OCI-LY7 (cell line): ENCODE results near the gene FAM120B.

Experiments
- EZH2phosphoT487 ChIP-seq: fragments of 200-600 bp; sonication (generic); IDR thresholded peaks from 2 replicates; pipeline ENCODE4 v1.6.1; 2018; ENCODE audit warnings: low read depth, borderline replicate concordance, mild to moderate bottlenecking, mixed run types, antibody characterized with exemption, low read length, moderate library complexity, mixed read lengths
- TF ChIP-seq, protein P1 (sequence below): fragments of 200-600 bp; sonication (generic); conservative IDR thresholded peaks from 2 replicates; pipeline ENCODE4 v1.5.1; 2014; ENCODE audit warnings: mild to moderate bottlenecking, antibody characterized with exemption, low read length, moderate library complexity, mixed read lengths

DNA sequence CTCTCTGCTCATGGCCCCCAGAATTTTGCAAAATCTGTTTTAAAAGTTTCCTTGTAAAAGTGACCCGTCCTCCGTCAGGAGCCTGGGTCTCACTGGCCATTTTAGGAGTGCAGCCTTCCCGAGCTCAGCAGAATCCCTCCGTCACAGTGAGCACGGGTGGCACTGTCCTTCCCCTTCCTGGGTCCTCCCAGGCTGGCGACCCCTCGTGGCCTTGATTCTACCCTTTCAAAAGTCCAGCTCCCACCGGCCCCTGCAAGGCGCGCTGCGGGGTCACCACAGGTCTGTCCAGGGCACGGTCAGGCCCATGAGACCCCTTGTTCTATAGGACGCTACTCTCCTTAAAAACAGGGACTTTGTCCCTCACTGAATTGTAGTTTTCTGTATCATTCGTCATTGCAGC lies 133.9 kb downstream of the FAM120B start:
- TF ChIP-seq, protein P1, sequence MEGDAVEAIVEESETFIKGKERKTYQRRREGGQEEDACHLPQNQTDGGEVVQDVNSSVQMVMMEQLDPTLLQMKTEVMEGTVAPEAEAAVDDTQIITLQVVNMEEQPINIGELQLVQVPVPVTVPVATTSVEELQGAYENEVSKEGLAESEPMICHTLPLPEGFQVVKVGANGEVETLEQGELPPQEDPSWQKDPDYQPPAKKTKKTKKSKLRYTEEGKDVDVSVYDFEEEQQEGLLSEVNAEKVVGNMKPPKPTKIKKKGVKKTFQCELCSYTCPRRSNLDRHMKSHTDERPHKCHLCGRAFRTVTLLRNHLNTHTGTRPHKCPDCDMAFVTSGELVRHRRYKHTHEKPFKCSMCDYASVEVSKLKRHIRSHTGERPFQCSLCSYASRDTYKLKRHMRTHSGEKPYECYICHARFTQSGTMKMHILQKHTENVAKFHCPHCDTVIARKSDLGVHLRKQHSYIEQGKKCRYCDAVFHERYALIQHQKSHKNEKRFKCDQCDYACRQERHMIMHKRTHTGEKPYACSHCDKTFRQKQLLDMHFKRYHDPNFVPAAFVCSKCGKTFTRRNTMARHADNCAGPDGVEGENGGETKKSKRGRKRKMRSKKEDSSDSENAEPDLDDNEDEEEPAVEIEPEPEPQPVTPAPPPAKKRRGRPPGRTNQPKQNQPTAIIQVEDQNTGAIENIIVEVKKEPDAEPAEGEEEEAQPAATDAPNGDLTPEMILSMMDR: no peak
- no peak for TF ChIP-seq EZH2phosphoT487
